ENCODE results near the gene FBXL5. TPM values are rescaled to one million over a fixed set of nuclear protein-coding genes. Genes with fewer than 3 reads are reported as not detected.

FBXL5 gene
- total RNA-seq, 1 experiment from 2014 or later = 59.7 TPM

- peak overlapping the region; percentile 94 for H3K27ac ChIP-seq (ENCODE audit: low read depth, low read length, poor library complexity, severe bottlenecking)
- CTCF ChIA-PET = no interaction called here
- no TSS peak for BruUV-seq (replicated peaks)
- H3K27me3 ChIP-seq (replicated peaks; ENCODE audit: insufficient read depth, low read depth, low read length, poor library complexity) = no peaks in the 10 kb centered on the region
- POLR2A ChIA-PET (ENCODE audit: low non-redundant PET) = no interaction called here
- H3K9me3 ChIP-seq (ENCODE audit: low read depth, low read length, poor library complexity, severe bottlenecking) = no peaks in the 10 kb centered on the region
- peak overlapping the region; percentile 73 for H3K4me3 ChIP-seq (ENCODE audit: low read depth, low read length, poor library complexity, severe bottlenecking)
- intact Hi-C loops (cut with micrococcal nuclease; ENCODE audit: unreplicated experiment) = no loop called here
- H3K36me3 ChIP-seq (ENCODE audit: insufficient read depth, low read length, poor library complexity, severe bottlenecking) = no peaks in the 10 kb centered on the region
- TF ChIP-seq EZH2 (IDR thresholded peaks at IDR 0.05; ENCODE audit: borderline replicate concordance, low read depth, low read length, poor library complexity, severe bottlenecking) = no peak
- TF ChIP-seq CTCF (conservative IDR thresholded peaks at IDR 0.05; ENCODE audit: low read depth, low read length) = no peak
- peaks cover 41% of the 10 kb centered on the region for H3K4me1 ChIP-seq (ENCODE audit: insufficient read depth, low read length, poor library complexity, severe bottlenecking)
- no peak for DNase-seq (ENCODE audit: low spot score)
Observed at GRCh38 chr4:15656038-15656470, 897 bp upstream of the FBXL5 start.

DNA sequence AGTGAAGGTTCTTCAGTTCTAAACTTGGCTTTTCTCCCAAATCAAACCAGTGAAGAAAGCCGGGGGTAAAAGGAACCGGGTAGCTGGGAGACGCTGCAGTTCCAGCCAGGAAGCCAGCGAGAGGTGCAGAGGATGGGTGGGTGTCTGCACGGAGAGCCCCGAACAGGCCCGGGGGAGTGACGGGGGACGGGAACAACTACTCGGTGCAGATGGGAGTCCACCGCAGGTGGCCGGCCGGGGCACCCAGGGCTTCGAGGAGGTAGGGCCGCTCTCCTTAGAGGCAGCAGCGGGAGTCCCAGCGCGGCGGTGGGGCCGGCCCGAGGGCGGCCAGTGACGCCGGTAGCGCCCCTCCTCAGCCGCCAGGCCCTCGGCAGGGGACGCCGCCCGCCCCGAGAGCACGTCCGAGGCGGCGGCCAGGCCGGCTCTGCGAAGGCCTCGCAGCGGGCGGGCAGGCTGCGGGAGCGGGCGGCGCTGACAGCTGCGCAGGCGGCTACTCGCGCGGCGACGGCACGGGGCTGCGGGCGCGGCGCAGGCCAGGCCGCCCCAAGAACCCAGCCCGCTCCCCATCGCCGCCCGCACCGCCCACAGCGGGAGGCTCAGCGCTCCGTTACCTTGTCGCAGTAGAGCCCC is 449 bp downstream of the FBXL5 start:
- POLR2A ChIA-PET (ENCODE audit: low non-redundant PET) = interaction anchor here (0.6 kb wide), 1 partner anchor 65 kb away, joined by 3 read pairs; no protein-coding TSS in a partner anchor
- Histone ChIP-seq H3K27me3 (replicated peaks; ENCODE audit: insufficient read depth, low read depth, low read length, poor library complexity) (no peaks in the 10 kb centered on the region), H3K9me3 (ENCODE audit: low read depth, low read length, poor library complexity, severe bottlenecking) (no peaks in the 10 kb centered on the region), H3K4me1 (ENCODE audit: insufficient read depth, low read length, poor library complexity, severe bottlenecking) (peaks cover 44% of the 10 kb centered on the region), H3K4me3 (ENCODE audit: low read depth, low read length, poor library complexity, severe bottlenecking) (peak overlapping the region; percentile 73), H3K27ac (ENCODE audit: low read depth, low read length, poor library complexity, severe bottlenecking) (peak overlapping the region; percentile 81), H3K36me3 (ENCODE audit: insufficient read depth, low read length, poor library complexity, severe bottlenecking) (no peaks in the 10 kb centered on the region)
- TF ChIP-seq CTCF (conservative IDR thresholded peaks at IDR 0.05; ENCODE audit: low read depth, low read length) (no peak), EZH2 (IDR thresholded peaks at IDR 0.05; ENCODE audit: borderline replicate concordance, low read depth, low read length, poor library complexity, severe bottlenecking) (no peak)
- CTCF ChIA-PET = no interaction called here
- BruUV-seq (replicated peaks) = no TSS peak
- peak; percentile 66 for DNase-seq (ENCODE audit: low spot score)
- intact Hi-C loops (cut with micrococcal nuclease; ENCODE audit: unreplicated experiment) = loop anchor here (1.0 kb wide), 1 partner anchor 26 kb away; no protein-coding TSS in a partner anchor

DNA sequence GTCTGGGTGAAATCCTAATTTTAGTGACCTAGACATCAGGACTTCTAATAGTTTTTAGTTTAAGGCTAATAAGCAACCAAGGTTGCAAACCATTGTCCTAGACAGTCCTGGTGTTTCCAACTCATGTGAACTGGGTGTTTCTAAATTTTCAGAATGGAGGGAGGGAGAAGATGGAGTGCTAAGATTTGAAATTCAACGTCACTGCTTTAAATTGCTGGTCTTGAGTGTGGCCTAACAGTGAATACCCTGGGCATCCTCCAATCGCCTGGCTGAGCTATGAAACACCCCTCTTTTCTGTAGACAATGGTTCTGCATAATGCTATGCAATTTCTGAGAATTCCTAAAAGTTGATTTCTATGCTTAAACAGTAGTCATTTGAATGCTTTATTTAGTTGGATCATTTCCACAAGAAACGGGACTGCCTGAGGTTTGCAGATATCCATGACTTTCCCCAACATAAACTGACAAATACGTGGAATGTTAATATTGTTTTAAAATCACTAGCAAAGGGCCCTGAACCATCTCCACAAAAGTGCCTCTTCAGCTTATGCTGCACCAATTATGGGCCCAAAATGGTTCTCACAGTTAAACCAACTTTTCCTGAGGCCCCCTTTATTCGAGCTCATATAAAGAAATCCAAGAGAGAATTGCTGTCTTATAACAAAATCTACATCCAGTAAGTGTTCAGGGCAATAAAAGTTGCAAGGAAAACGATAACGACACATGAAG is 1.1 kb downstream of the FBXL5 start:
- intact Hi-C loops (cut with micrococcal nuclease; ENCODE audit: unreplicated experiment) = no loop called here
- H3K27ac ChIP-seq (ENCODE audit: low read depth, low read length, poor library complexity, severe bottlenecking) = peak overlapping the region; percentile 81
- no peaks in the 10 kb centered on the region for H3K9me3 ChIP-seq (ENCODE audit: low read depth, low read length, poor library complexity, severe bottlenecking)
- TF ChIP-seq CTCF (conservative IDR thresholded peaks at IDR 0.05; ENCODE audit: low read depth, low read length) = no peak
- H3K27me3 ChIP-seq (replicated peaks; ENCODE audit: insufficient read depth, low read depth, low read length, poor library complexity) = no peaks in the 10 kb centered on the region
- ChIA-PET CTCF (no interaction called here), POLR2A (ENCODE audit: low non-redundant PET) (interaction anchor here (0.6 kb wide), 1 partner anchor 66 kb away, joined by 3 read pairs; no protein-coding TSS in a partner anchor)
- H3K36me3 ChIP-seq (ENCODE audit: insufficient read depth, low read length, poor library complexity, severe bottlenecking) = no peaks in the 10 kb centered on the region
- BruUV-seq (replicated peaks) = TSS peak; percentile 49
- peak overlapping the region; percentile 73 for H3K4me3 ChIP-seq (ENCODE audit: low read depth, low read length, poor library complexity, severe bottlenecking)
- H3K4me1 ChIP-seq (ENCODE audit: insufficient read depth, low read length, poor library complexity, severe bottlenecking) = peaks cover 45% of the 10 kb centered on the region
- peak; percentile 77 for DNase-seq (ENCODE audit: low spot score)
